ENCODE measurements around the gene ABRACL. TPM values are rescaled to one million over a fixed set of nuclear protein-coding genes. Genes with fewer than 3 reads are reported as not detected.
A peak's percentile ranks its signal among the peaks of the same experiment; 100 is the strongest.
"Not testable (repeated sequence)": the region's sequence is repeated elsewhere in the genome, so short reads cannot be mapped to it uniquely, and the experiment has no call there.

ABRACL gene
- total RNA-seq, 1 donor from 2014 or later: 47.1 TPM

DNA sequence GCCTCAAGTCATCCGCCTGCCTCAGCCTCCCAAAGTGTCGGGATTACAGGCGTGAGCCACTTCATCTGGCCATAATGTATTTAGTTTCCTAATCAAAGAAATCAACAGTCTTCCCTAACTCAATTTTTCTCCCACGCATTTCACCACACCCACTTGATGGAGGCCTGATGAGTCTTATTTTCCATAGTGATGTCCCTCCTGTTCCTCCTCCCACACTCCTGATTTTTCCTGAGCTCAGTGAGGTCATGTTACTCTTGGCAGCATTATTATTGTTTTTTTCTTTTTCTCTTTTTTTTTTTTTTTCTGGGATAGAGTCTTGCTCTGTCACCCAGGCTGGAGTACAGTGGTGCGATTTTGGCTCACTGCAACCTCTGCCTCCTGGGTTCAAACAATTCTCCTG is 8.9 kb downstream of the ABRACL start:
- Mint-ChIP-seq H3K4me1 (ENCODE audit: unreplicated experiment) (peaks cover 11% of the 10 kb centered on the region), H3K27ac (no peak overlapping the region), H3K36me3 (peaks cover 41% of the 10 kb centered on the region), H3K27me3 (no peaks in the 10 kb centered on the region), H3K9me3 (no peaks in the 10 kb centered on the region), H3K4me3 (no peak overlapping the region)
- no peak for DNase-seq (ENCODE audit: extremely low spot score, unreplicated experiment)
- no peak for TF ChIP-seq CTCF (conservative IDR thresholded peaks at IDR 0.05)

- Mint-ChIP-seq H3K27me3 (no peaks in the 10 kb centered on the region), H3K4me1 (ENCODE audit: unreplicated experiment) (no peaks in the 10 kb centered on the region), H3K27ac (peak overlapping the region; percentile 5), H3K9me3 (no peaks in the 10 kb centered on the region), H3K4me3 (no peak overlapping the region), H3K36me3 (peaks cover 25% of the 10 kb centered on the region)
- no peak for TF ChIP-seq CTCF (conservative IDR thresholded peaks at IDR 0.05)
- DNase-seq (ENCODE audit: extremely low spot score, unreplicated experiment): no peak
Measured at GRCh38 chr6:139044250-139044649, 15.7 kb downstream of the ABRACL start.

GRCh38 chr6:139047677-139048076 is 19.1 kb downstream of the ABRACL start:
- Mint-ChIP-seq H3K27ac (no peak overlapping the region), H3K36me3 (peaks cover 8% of the 10 kb centered on the region), H3K4me1 (ENCODE audit: unreplicated experiment) (no peaks in the 10 kb centered on the region), H3K9me3 (no peaks in the 10 kb centered on the region), H3K27me3 (no peaks in the 10 kb centered on the region), H3K4me3 (no peak overlapping the region)
- DNase-seq (ENCODE audit: extremely low spot score, unreplicated experiment): no peak
- no peak for TF ChIP-seq CTCF (conservative IDR thresholded peaks at IDR 0.05)

GRCh38 chr6:139048912-139049311 is 20.4 kb downstream of the ABRACL start:
- H3K9me3 Mint-ChIP-seq; DNase-seq (ENCODE audit: extremely low spot score, unreplicated experiment); H3K27ac Mint-ChIP-seq; H3K4me3 Mint-ChIP-seq; H3K27me3 Mint-ChIP-seq; H3K4me1 Mint-ChIP-seq (ENCODE audit: unreplicated experiment); H3K36me3 Mint-ChIP-seq: not testable (repeated sequence)

GRCh38 chr6:139050131-139050769 is 21.7 kb downstream of the ABRACL start:
- not testable (repeated sequence) for DNase-seq (ENCODE audit: extremely low spot score, unreplicated experiment); H3K4me3 Mint-ChIP-seq; H3K27me3 Mint-ChIP-seq; H3K9me3 Mint-ChIP-seq; H3K27ac Mint-ChIP-seq; H3K4me1 Mint-ChIP-seq (ENCODE audit: unreplicated experiment); H3K36me3 Mint-ChIP-seq

DNA sequence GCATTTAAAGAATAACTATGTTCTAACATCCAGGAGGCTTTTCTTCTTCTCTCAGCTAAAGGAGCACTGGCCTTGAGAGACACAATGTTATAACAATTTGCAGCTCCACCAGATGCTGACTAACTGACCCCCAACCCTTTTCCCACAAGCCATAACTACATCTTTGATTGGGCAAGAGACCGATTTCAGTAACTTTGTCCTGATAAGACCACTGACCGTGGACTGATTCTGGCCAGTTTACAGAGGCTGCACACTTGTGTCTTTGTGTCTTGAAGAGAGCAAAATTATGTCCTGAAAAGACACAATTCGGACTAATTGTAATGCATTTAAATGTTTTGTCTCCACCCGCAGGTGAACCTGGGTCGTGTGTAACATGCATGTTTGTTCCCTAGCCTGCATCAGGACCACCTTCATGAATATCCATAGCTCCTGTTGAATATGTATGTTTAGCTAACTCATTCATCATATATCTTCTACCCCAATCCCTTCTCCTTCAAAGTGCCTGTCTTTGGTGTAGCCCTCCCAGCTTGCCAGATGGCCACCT is 22.3 kb downstream of the ABRACL start:
- H3K27me3 Mint-ChIP-seq: no peaks in the 10 kb centered on the region
- no peak overlapping the region for H3K4me3 Mint-ChIP-seq
- no peaks in the 10 kb centered on the region for H3K9me3 Mint-ChIP-seq
- no peak for TF ChIP-seq CTCF (conservative IDR thresholded peaks at IDR 0.05)
- H3K27ac Mint-ChIP-seq: no peak overlapping the region
- H3K36me3 Mint-ChIP-seq: no peaks in the 10 kb centered on the region
- H3K4me1 Mint-ChIP-seq (ENCODE audit: unreplicated experiment): no peaks in the 10 kb centered on the region
- no peak for DNase-seq (ENCODE audit: extremely low spot score, unreplicated experiment)
